ENCODE results near the gene FGR. TPM values are rescaled to one million over a fixed set of nuclear protein-coding genes. Genes with fewer than 3 reads are reported as not detected.

Gene FGR
- polyA plus RNA-seq, 1 of the 3 experiments (the other 2 are of a cell fraction), result not detected

DNA sequence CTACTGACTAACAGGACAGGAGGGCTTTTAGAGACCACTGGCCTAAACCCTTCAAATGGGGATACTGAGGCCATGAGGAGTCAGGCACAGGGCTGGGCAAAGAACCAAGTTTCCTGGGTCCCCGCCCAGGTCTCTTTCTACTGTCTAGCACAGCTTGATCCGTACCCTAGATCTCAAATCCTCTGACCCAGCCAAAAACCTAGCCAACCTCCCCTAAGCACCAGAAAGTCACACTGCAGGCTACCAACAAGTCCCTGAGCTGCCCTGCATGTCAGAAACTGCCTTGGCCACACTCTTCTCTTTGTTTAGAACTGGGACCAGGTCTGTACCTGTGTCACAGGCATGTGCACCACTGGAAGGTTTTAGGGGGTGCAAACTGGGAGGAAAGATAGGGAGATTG is 64.6 kb downstream of the FGR start:
- H3K9ac ChIP-seq, result no peak overlapping the region
- H3K9me3 ChIP-seq, result no peaks in the 10 kb centered on the region
- 83% methylated on average over 2 of the region's 2 CpGs for WGBS (ENCODE audit: low lambda C conversion rate)
- peak overlapping the region; percentile 22; the same call in 1 of the 2 replicates for H3K4me2 ChIP-seq
- no peak for DNase-seq
- H3K36me3 ChIP-seq (replicated peaks in 1 of 2; ENCODE audit: control insufficient read depth in 1 of 2, insufficient read depth in 2 of 2, low read length in 1 of 2), result no peaks in the 10 kb centered on the region
- H3K4me3 ChIP-seq (ENCODE audit: low read depth in 2 of 2, low read length in 1 of 2), result no peak overlapping the region
- ChIA-PET POLR2A (interaction anchor here (1.1 kb wide), 1 partner anchor 33 kb away, joined by 4 read pairs; the partner anchor contains the start of gene AHDC1), CTCF (interaction anchor here (0.7 to 24.8 kb wide), 7 partner anchors 12 to 213 kb away, joined by 3 to 603 read pairs (median 4); partner anchors contain the start of gene AHDC1)
- peaks cover 56 to 71% of the 10 kb centered on the region in 2 experiments; a peak in 3 of 4 replicates for H3K4me1 ChIP-seq (ENCODE audit: control insufficient read depth in 1 of 2, insufficient read depth in 2 of 2, low read depth in 1 of 2, low read length in 1 of 2)
- no peak overlapping the region for H2AFZ ChIP-seq (ENCODE audit: low read depth)
- no peaks in the 10 kb centered on the region for H3K9me2 ChIP-seq
- H3K79me2 ChIP-seq (ENCODE audit: insufficient read depth), result peaks cover 67% of the 10 kb centered on the region; the same call in 1 of the 2 replicates
- TF ChIP-seq RCOR1 (IDR thresholded peaks at IDR 0.05; ENCODE audit: low read length) (no peak), CHD2 (IDR thresholded peaks at IDR 0.05; ENCODE audit: low read length, partially characterized antibody) (no peak), RFX5 (IDR thresholded peaks at IDR 0.05; ENCODE audit: low read length) (no peak), NRF1 (IDR thresholded peaks at IDR 0.05; ENCODE audit: low read depth, low read length) (no peak), SMC3 (IDR thresholded peaks at IDR 0.05; ENCODE audit: low read depth, low read length) (no peak), SIN3A (IDR thresholded peaks at IDR 0.05; ENCODE audit: borderline replicate concordance, low read depth, low read length) (no peak), GATA2 (CRISPR knock-in tag; IDR thresholded peaks at IDR 0.05) (no peak), TEAD4 (IDR thresholded peaks at IDR 0.05; ENCODE audit: borderline replicate concordance, insufficient read depth) (no peak), EZH2phosphoT487 (IDR thresholded peaks at IDR 0.05; ENCODE audit: borderline replicate concordance, low read depth) (no peak), GABPA (IDR thresholded peaks at IDR 0.05; ENCODE audit: low read depth) (no peak), EP300 (IDR thresholded peaks at IDR 0.05; ENCODE audit: borderline replicate concordance in 1 of 2, low read depth in 1 of 2, low read length in 1 of 2) (no peak)
- TF ChIP-seq, protein P1, sequence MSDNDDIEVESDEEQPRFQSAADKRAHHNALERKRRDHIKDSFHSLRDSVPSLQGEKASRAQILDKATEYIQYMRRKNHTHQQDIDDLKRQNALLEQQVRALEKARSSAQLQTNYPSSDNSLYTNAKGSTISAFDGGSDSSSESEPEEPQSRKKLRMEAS (IDR thresholded peaks at IDR 0.05; ENCODE audit: low read depth), result no peak
- TF ChIP-seq, protein P2, sequence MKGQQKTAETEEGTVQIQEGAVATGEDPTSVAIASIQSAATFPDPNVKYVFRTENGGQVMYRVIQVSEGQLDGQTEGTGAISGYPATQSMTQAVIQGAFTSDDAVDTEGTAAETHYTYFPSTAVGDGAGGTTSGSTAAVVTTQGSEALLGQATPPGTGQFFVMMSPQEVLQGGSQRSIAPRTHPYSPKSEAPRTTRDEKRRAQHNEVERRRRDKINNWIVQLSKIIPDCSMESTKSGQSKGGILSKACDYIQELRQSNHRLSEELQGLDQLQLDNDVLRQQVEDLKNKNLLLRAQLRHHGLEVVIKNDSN (IDR thresholded peaks at IDR 0.05; ENCODE audit: borderline replicate concordance, low read depth), result no peak
- TF ChIP-seq, protein P3, sequence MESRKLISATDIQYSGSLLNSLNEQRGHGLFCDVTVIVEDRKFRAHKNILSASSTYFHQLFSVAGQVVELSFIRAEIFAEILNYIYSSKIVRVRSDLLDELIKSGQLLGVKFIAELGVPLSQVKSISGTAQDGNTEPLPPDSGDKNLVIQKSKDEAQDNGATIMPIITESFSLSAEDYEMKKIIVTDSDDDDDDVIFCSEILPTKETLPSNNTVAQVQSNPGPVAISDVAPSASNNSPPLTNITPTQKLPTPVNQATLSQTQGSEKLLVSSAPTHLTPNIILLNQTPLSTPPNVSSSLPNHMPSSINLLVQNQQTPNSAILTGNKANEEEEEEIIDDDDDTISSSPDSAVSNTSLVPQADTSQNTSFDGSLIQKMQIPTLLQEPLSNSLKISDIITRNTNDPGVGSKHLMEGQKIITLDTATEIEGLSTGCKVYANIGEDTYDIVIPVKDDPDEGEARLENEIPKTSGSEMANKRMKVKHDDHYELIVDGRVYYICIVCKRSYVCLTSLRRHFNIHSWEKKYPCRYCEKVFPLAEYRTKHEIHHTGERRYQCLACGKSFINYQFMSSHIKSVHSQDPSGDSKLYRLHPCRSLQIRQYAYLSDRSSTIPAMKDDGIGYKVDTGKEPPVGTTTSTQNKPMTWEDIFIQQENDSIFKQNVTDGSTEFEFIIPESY (IDR thresholded peaks at IDR 0.05; ENCODE audit: borderline replicate concordance, low read depth), result no peak
- TF ChIP-seq, protein P4, sequence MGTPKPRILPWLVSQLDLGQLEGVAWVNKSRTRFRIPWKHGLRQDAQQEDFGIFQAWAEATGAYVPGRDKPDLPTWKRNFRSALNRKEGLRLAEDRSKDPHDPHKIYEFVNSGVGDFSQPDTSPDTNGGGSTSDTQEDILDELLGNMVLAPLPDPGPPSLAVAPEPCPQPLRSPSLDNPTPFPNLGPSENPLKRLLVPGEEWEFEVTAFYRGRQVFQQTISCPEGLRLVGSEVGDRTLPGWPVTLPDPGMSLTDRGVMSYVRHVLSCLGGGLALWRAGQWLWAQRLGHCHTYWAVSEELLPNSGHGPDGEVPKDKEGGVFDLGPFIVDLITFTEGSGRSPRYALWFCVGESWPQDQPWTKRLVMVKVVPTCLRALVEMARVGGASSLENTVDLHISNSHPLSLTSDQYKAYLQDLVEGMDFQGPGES (IDR thresholded peaks at IDR 0.05; ENCODE audit: low read depth, low read length), result no peak
- H3K27ac ChIP-seq (ENCODE audit: low read depth in 2 of 2, low read length in 1 of 2), result no peak overlapping the region
- H3F3A ChIP-seq (replicated peaks; ENCODE audit: insufficient read depth), result no peaks in the 10 kb centered on the region
- no peaks in the 10 kb centered on the region for H3K27me3 ChIP-seq (ENCODE audit: insufficient read depth)
- peaks cover 72% of the 10 kb centered on the region for H4K20me1 ChIP-seq (ENCODE audit: insufficient read depth)
